Measurements from ENCODE around the gene KIAA0040. TPM values are rescaled to one million over a fixed set of nuclear protein-coding genes. Genes with fewer than 3 reads are reported as not detected.

KIAA0040 gene
- total and polyA plus RNA-seq, 11 donors: 4.8 to 45.3 (median 12.9) TPM

DNA sequence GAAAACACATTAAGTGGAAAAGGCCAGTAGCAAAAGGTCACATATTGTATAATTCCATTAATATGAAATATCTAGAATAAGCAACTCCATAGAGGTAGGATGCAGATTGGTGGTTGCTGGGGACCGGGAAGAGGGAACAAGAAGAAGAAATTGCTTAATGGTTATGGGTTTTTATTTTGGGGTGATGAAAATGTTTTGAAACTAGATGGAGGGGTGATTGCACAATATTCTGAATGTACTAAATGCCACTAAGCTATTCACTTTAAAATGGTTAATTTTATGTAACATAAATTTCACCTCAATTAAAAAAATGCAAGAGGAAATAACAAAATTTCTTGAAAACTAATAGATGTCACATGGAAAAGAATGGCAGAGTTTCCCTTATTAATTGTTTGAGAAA lies 6.7 kb downstream of the KIAA0040 start:
- TF ChIP-seq, protein P1, sequence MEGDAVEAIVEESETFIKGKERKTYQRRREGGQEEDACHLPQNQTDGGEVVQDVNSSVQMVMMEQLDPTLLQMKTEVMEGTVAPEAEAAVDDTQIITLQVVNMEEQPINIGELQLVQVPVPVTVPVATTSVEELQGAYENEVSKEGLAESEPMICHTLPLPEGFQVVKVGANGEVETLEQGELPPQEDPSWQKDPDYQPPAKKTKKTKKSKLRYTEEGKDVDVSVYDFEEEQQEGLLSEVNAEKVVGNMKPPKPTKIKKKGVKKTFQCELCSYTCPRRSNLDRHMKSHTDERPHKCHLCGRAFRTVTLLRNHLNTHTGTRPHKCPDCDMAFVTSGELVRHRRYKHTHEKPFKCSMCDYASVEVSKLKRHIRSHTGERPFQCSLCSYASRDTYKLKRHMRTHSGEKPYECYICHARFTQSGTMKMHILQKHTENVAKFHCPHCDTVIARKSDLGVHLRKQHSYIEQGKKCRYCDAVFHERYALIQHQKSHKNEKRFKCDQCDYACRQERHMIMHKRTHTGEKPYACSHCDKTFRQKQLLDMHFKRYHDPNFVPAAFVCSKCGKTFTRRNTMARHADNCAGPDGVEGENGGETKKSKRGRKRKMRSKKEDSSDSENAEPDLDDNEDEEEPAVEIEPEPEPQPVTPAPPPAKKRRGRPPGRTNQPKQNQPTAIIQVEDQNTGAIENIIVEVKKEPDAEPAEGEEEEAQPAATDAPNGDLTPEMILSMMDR (IDR thresholded peaks at IDR 0.05): no peak
- TF ChIP-seq POLR2A (IDR thresholded peaks at IDR 0.05): no peak
- Histone ChIP-seq H3K27me3 (no peaks in the 10 kb centered on the region), H3K9me3 (no peaks in the 10 kb centered on the region), H3K4me3 (no peak overlapping the region), H3K4me1 (peaks cover 0 to 68% (median 41%) of the 10 kb centered on the region in 12 donors), H3K27ac (peak overlapping the region in 5 of 12 donors; percentile 16 to 64 (median 38)), H3K36me3 (peaks cover 0 to 26% (median 0%) of the 10 kb centered on the region in 9 donors)
- WGBS, 4 donors: 87 to 96% (median 92%) methylated on average over 1 of the region's 1 CpG
- DNase-seq (no peak), ATAC-seq (no peak)
- intact Hi-C loops (cut with DNase I): no loop called here

- peaks cover 0 to 26% (median 0%) of the 10 kb centered on the region in 9 donors for H3K36me3 ChIP-seq
- WGBS, 4 donors: 93 to 99% (median 97%) methylated on average over 4 to 5 of the region's 5 CpGs
- no peaks in the 10 kb centered on the region for H3K9me3 ChIP-seq
- DNase-seq: no peak
- peaks cover 0 to 62% (median 31%) of the 10 kb centered on the region in 12 donors for H3K4me1 ChIP-seq
- no peak overlapping the region for H3K27ac ChIP-seq
- intact Hi-C loops (cut with DNase I): no loop called here
- H3K27me3 ChIP-seq: no peaks in the 10 kb centered on the region
- TF ChIP-seq, protein P1 (IDR thresholded peaks at IDR 0.05): no peak
- TF ChIP-seq POLR2A (IDR thresholded peaks at IDR 0.05): no peak
- ATAC-seq: no peak
- H3K4me3 ChIP-seq: no peak overlapping the region
Observed at GRCh38 chr1:175183586-175183985, 9.0 kb downstream of the KIAA0040 start.

- H3K27me3 ChIP-seq: no peaks in the 10 kb centered on the region
- ATAC-seq (no peak), DNase-seq (no peak)
- TF ChIP-seq, protein P1 (IDR thresholded peaks at IDR 0.05): no peak
- TF ChIP-seq POLR2A (IDR thresholded peaks at IDR 0.05): no peak
- H3K9me3 ChIP-seq: no peaks in the 10 kb centered on the region
- no peak overlapping the region for H3K4me3 ChIP-seq
- intact Hi-C loops (cut with DNase I): no loop called here
- no peak overlapping the region for H3K27ac ChIP-seq
- peaks cover 0 to 40% (median 7%) of the 10 kb centered on the region in 9 donors for H3K36me3 ChIP-seq
- H3K4me1 ChIP-seq: peaks cover 0 to 54% (median 27%) of the 10 kb centered on the region in 12 donors
- WGBS, 4 donors: 89 to 92% (median 90%) methylated on average over 4 of the region's 4 CpGs
Observed at GRCh38 chr1:175182201-175182746, 10.3 kb downstream of the KIAA0040 start.

- no peaks in the 10 kb centered on the region for H3K27me3 ChIP-seq
- no peak for ATAC-seq
- H3K4me3 ChIP-seq: no peak overlapping the region
- no peak for TF ChIP-seq POLR2A (IDR thresholded peaks at IDR 0.05)
- TF ChIP-seq, protein P1 (IDR thresholded peaks at IDR 0.05): no peak
- intact Hi-C loops (cut with DNase I): no loop called here
- H3K9me3 ChIP-seq: no peaks in the 10 kb centered on the region
- 96 to 100% (median 97%) methylated on average over 2 of the region's 2 CpGs for WGBS, 4 donors
- H3K4me1 ChIP-seq: peaks cover 0 to 37% (median 13%) of the 10 kb centered on the region in 12 donors
- peaks cover 0 to 57% (median 22%) of the 10 kb centered on the region in 9 donors for H3K36me3 ChIP-seq
- no peak overlapping the region for H3K27ac ChIP-seq
- DNase-seq: no peak
Observed at GRCh38 chr1:175179837-175180590, 12.6 kb downstream of the KIAA0040 start.
